Measurements from ENCODE around the gene DOK5.

- no peak for TF ChIP-seq POLR2A (IDR thresholded peaks at IDR 0.05)
- TF ChIP-seq CTCF (IDR thresholded peaks at IDR 0.05): no peak
- TF ChIP-seq POLR2AphosphoS5 (IDR thresholded peaks at IDR 0.05): no peak
Observed at GRCh38 chr20:54476169-54477009, 996 bp downstream of the DOK5 start.
